ENCODE measurements around the gene MEX3C.
A peak's percentile ranks its signal among the peaks of the same experiment; 100 is the strongest.

Gene MEX3C

DNA sequence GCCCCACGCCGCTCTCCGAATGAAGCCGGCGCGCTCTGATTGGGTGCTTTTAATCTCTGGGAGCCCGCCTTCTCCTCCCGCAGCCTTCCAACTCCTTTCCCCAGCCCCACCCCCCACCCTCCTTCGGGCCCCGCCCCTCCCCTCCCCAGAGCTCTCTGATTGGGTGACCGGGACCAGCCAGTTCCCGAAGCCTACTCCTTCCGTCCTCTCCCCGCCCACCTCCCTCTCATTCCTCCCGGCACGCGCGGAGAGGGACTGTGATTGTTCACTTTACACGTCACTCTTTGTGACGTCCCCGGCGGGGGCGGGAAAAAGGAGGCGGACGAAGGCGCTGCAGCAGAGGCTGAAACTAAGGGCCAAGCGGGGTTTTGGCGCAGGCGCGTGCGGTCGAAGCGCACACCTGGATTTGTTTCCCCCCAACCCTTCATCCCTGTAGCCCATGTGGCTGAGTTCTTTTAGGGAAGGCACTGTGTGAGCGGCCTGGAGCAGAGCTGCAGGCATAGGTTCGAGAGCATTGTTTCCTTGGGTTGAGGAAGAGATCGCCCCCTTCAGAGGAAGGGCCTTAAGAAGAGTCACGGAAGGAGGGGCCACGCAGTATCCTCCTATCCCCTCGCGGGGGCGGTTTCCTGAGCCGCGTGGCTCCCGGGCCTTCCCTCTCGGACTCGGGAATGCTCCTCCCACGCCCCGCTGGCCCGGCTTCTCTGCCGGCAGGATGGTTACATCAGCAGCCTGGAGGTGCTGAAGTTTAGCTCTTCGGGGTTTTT, at the start of gene MEX3C:
MEX3C (minus strand) TSS at position 21 of the 764 bp plus-strand sequence. CDS start 361 bp downstream, outside the sequence.
- TF ChIP-seq, protein P1, sequence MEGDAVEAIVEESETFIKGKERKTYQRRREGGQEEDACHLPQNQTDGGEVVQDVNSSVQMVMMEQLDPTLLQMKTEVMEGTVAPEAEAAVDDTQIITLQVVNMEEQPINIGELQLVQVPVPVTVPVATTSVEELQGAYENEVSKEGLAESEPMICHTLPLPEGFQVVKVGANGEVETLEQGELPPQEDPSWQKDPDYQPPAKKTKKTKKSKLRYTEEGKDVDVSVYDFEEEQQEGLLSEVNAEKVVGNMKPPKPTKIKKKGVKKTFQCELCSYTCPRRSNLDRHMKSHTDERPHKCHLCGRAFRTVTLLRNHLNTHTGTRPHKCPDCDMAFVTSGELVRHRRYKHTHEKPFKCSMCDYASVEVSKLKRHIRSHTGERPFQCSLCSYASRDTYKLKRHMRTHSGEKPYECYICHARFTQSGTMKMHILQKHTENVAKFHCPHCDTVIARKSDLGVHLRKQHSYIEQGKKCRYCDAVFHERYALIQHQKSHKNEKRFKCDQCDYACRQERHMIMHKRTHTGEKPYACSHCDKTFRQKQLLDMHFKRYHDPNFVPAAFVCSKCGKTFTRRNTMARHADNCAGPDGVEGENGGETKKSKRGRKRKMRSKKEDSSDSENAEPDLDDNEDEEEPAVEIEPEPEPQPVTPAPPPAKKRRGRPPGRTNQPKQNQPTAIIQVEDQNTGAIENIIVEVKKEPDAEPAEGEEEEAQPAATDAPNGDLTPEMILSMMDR (IDR thresholded peaks at IDR 0.05; ENCODE audit: low read depth, low read length), result peak; percentile 42
- DNase-seq (ENCODE audit: low read depth, low spot score), result peak; percentile 100
- peak within 1 kb of the TSS; percentile 90 for H3K4me3 ChIP-seq (ENCODE audit: low read depth, low read length)
- in situ Hi-C loops (cut with HindIII; ENCODE audit: low sequenced_read_pairs), result no loop called here

DNA sequence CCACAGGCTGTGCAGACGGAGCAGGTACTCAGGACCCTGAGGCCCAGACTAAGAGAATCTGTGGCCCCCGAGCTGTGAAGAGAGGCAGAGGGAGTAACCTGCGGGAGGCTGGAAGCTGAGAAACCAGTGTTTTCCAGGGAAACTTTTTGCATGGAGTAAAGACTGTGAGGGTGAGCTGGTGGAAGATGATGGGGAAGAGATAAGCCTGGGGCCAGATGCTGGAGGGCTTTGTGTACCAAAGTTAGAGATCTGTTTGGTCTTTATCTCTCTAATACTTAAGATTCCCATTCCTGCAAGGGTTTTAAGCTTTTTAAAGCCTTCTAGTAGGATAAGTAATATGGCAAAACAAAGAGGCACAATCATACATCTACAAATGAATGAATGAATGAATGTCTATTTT, 43.7 kb upstream of the MEX3C start:
- DNase-seq (ENCODE audit: low read depth, low spot score), result no peak
- no peak overlapping the region for H3K4me3 ChIP-seq (ENCODE audit: low read depth, low read length)
- TF ChIP-seq, protein P1 (IDR thresholded peaks at IDR 0.05; ENCODE audit: low read depth, low read length), result no peak
- in situ Hi-C loops (cut with HindIII; ENCODE audit: low sequenced_read_pairs), result no loop called here

DNA sequence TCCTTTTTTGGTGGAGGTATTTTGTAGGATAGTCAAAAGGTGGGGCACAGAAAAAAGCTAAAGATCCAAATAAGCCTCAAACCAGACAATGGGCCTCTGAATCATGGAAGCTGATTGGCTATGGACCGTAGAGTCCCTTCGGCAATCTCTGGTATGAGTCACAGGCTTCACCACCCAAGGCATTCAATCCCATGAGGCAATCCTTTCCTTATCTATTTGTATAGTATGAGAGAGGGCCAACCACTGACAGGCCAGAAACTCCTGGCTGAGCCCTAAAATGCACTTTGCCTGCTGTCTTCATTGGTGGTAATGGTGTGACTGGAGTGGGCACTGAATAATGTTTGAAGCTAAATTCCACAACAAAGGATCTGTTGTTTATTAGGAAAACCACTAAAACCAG, 38.7 kb upstream of the MEX3C start:
- peak; percentile 55 for DNase-seq (ENCODE audit: low read depth, low spot score)

DNA sequence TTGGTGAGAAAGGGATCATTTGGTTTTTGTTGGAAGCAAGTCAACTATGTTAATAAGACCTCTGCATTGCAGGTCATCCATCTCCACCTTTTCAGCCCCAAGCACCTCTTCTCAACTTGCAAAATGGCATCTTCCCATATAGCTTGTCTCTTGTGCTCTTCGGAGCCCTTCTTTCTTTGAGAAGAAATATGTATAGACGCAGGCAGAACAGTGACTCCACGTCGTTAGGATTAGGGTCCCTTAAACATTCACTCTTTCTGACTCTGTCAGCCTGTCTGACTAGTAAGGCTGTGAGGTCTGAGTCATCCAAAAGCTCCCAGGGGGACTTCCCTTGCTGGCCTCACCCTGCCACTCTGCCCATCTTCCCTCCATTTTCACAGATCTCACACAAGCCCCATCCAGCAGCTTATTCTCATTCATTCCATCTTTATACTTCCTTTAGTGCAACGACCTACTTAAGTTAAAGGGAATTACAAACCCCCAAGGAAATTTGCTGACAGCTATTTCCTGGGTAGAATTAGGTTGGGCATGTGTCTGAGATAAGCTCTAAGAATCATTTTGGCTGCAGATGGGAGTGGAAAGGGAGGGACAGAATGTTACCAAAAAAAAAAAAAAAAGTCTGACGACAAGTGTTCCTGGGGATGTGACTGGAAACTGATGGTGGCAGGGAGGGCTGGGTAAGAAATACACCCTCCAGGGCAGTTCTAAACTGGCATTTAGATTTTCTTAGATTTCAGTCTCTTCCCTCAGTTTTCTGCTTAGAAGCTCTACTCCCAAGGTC, 37.7 kb upstream of the MEX3C start:
- H3K4me3 ChIP-seq (ENCODE audit: low read depth, low read length), result no peak overlapping the region
- in situ Hi-C loops (cut with HindIII; ENCODE audit: low sequenced_read_pairs), result no loop called here
- TF ChIP-seq, protein P1 (IDR thresholded peaks at IDR 0.05; ENCODE audit: low read depth, low read length), result no peak
- DNase-seq (ENCODE audit: low read depth, low spot score), result peak; percentile 16

More for the DNA sequence above, 38.7 kb upstream of the MEX3C start:
- in situ Hi-C loops (cut with HindIII; ENCODE audit: low sequenced_read_pairs), result no loop called here
- H3K4me3 ChIP-seq (ENCODE audit: low read depth, low read length), result no peak overlapping the region
- TF ChIP-seq, protein P1 (IDR thresholded peaks at IDR 0.05; ENCODE audit: low read depth, low read length), result no peak

DNA sequence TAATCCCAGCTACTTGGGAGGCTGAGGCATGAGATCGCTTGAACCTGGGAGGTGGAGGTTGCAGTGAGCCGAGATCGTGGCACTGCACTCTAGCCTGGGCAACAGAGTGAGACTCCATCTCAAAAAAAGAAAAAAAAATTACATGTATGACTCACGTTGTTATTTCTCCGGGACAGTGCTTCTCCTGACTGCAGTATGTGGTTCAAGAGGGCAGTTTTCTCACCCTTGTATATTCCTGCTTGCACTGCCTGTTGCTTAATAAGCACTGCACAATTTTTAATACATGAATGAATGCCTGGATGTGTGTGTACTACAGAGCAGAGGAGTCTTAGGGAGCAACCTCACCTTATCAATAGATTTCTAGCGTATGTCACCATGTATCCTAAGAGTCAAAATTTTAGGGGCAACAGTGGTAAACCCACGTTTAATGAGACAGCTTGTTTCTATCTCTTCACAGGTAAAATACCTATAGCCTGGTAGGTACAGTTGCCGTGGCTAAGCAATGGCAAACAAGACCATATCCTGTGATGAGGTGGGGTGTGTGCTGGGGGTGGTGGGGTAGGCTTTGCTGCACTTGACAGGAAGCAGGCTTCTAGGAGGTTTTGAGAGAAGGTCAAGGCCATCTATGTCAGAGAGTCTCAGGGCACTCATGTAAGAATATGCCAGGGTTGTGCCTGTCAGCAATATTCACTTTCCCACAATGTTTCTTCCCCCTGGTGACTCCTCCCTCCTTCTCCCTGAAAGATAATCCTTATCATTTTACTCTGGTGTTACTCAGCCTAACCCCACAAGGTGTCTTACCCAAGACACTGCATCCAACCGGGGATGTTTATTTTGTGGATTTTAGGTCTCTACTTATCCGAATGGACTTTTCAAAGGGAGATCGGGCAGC, 36.9 kb upstream of the MEX3C start:
- TF ChIP-seq, protein P1 (IDR thresholded peaks at IDR 0.05; ENCODE audit: low read depth, low read length), result no peak
- no peak overlapping the region for H3K4me3 ChIP-seq (ENCODE audit: low read depth, low read length)
- no peak for DNase-seq (ENCODE audit: low read depth, low spot score)
- in situ Hi-C loops (cut with HindIII; ENCODE audit: low sequenced_read_pairs), result no loop called here

DNA sequence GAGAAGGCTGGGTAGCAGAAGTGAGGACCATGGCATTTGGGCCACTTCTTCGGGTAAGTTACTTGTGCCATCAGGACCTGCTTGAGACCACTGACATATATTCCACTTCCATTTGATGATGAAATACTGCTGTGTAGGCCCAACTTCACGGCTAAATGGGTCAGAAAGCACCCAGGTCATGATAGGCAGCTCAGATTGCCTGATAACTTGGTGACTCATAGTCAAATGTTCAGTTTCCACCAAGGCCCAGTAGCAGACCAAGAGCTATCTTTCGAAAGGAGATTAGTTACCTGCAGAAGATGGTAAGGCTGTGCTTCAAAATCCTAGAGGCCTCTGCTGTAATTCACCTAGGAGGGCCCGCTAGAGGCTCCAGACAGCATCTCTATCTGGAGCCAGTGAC, 31.8 kb upstream of the MEX3C start:
- in situ Hi-C loops (cut with HindIII; ENCODE audit: low sequenced_read_pairs), result no loop called here
- H3K4me3 ChIP-seq (ENCODE audit: low read depth, low read length), result no peak overlapping the region
- DNase-seq (ENCODE audit: low read depth, low spot score), result no peak
- TF ChIP-seq, protein P1 (IDR thresholded peaks at IDR 0.05; ENCODE audit: low read depth, low read length), result no peak
